ENCODE measurements around the gene TMEM163.

DNA sequence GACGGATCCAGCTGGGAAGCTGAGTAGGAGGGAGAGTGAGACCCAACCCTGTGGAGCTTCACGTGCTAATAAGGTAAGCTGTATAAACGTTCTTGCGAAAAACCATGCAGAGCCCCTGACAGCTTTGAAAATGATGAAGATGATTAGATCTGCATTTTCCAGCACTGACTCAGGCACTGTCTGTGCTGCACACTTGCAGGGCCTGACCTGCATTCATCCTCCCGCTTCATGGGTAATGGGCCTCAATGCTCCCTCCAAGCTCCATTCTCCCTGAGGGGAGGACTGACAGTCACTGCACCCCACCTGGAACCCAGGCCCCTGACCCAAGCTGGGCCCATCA, 205.4 kb downstream of the TMEM163 start:
- TF ChIP-seq POLR2A (IDR thresholded peaks at IDR 0.05; ENCODE audit: borderline replicate concordance, extremely low read depth, insufficient read depth, insufficient read length) = no peak
- TF ChIP-seq, protein P1, sequence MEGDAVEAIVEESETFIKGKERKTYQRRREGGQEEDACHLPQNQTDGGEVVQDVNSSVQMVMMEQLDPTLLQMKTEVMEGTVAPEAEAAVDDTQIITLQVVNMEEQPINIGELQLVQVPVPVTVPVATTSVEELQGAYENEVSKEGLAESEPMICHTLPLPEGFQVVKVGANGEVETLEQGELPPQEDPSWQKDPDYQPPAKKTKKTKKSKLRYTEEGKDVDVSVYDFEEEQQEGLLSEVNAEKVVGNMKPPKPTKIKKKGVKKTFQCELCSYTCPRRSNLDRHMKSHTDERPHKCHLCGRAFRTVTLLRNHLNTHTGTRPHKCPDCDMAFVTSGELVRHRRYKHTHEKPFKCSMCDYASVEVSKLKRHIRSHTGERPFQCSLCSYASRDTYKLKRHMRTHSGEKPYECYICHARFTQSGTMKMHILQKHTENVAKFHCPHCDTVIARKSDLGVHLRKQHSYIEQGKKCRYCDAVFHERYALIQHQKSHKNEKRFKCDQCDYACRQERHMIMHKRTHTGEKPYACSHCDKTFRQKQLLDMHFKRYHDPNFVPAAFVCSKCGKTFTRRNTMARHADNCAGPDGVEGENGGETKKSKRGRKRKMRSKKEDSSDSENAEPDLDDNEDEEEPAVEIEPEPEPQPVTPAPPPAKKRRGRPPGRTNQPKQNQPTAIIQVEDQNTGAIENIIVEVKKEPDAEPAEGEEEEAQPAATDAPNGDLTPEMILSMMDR (IDR thresholded peaks at IDR 0.05 in 2 of 3, conservative IDR thresholded peaks at IDR 0.05 in 1 of 3; ENCODE audit: borderline replicate concordance in 1 of 3, insufficient read depth in 1 of 3, low read depth in 2 of 3, low read length in 2 of 3) = no peak
- no peak for TF ChIP-seq YY1 (IDR thresholded peaks at IDR 0.05; ENCODE audit: extremely low read depth, insufficient replicate concordance, low read depth, low read length)
- no peak for TF ChIP-seq SRF (IDR thresholded peaks at IDR 0.05; ENCODE audit: low read depth)
- TF ChIP-seq RAD21 (IDR thresholded peaks at IDR 0.05; ENCODE audit: low read depth) = no peak
- TF ChIP-seq, protein P2, sequence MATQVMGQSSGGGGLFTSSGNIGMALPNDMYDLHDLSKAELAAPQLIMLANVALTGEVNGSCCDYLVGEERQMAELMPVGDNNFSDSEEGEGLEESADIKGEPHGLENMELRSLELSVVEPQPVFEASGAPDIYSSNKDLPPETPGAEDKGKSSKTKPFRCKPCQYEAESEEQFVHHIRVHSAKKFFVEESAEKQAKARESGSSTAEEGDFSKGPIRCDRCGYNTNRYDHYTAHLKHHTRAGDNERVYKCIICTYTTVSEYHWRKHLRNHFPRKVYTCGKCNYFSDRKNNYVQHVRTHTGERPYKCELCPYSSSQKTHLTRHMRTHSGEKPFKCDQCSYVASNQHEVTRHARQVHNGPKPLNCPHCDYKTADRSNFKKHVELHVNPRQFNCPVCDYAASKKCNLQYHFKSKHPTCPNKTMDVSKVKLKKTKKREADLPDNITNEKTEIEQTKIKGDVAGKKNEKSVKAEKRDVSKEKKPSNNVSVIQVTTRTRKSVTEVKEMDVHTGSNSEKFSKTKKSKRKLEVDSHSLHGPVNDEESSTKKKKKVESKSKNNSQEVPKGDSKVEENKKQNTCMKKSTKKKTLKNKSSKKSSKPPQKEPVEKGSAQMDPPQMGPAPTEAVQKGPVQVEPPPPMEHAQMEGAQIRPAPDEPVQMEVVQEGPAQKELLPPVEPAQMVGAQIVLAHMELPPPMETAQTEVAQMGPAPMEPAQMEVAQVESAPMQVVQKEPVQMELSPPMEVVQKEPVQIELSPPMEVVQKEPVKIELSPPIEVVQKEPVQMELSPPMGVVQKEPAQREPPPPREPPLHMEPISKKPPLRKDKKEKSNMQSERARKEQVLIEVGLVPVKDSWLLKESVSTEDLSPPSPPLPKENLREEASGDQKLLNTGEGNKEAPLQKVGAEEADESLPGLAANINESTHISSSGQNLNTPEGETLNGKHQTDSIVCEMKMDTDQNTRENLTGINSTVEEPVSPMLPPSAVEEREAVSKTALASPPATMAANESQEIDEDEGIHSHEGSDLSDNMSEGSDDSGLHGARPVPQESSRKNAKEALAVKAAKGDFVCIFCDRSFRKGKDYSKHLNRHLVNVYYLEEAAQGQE (IDR thresholded peaks at IDR 0.05; ENCODE audit: low read depth) = no peak
- TF ChIP-seq EZH2 (IDR thresholded peaks at IDR 0.05) = no peak
- no peak for TF ChIP-seq TCF7L2 (IDR thresholded peaks at IDR 0.05; ENCODE audit: borderline replicate concordance, extremely low read depth, insufficient read depth, insufficient read length)

Measured in HCT116 (cell line).